AG09309 (cell line): ENCODE measurements around the gene SSTR3.

Experiments
- DNase-seq: peaks from one replicate; pipeline ENCODE4 v3.0.0-alpha.2; 2010; ENCODE audit warnings: low read depth
- H3K4me3 ChIP-seq: 2 replicates; pipeline ENCODE4 v1.5.1; 2011; ENCODE audit warnings: mild to moderate bottlenecking, low read depth, low read length, moderate library complexity; ENCODE audit not compliant: control insufficient read depth
- TF ChIP-seq, protein P1 (sequence below): IDR thresholded peaks from 2 replicates; pipeline ENCODE4 v1.5.1; 2011; ENCODE audit warnings: mild to moderate bottlenecking, low read depth, low read length, inconsistent platforms; ENCODE audit not compliant: insufficient read depth, control insufficient read depth; ENCODE audit errors: missing control alignments

SSTR3 gene

DNA sequence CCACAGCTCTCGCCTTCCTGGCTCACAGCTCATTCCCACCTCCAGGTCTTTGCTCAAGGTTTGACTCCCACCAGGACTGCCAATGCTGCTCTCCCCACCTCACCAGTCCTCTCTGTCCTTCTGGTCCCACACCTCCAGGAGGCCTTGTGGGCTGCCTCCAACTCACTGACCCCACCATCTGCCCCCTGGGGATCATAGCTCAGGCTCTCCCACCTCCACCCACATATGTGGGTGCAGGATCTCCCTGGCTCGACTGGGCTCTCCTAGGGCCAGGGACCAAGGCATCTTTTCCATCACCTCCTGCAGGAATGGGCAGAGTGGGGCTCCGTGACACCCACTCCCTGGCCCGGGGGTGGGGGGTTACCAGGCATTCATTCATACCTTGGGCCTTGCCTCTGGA lies 13.8 kb upstream of the SSTR3 start:
- no peak overlapping the region for H3K4me3 ChIP-seq
- TF ChIP-seq, protein P1, sequence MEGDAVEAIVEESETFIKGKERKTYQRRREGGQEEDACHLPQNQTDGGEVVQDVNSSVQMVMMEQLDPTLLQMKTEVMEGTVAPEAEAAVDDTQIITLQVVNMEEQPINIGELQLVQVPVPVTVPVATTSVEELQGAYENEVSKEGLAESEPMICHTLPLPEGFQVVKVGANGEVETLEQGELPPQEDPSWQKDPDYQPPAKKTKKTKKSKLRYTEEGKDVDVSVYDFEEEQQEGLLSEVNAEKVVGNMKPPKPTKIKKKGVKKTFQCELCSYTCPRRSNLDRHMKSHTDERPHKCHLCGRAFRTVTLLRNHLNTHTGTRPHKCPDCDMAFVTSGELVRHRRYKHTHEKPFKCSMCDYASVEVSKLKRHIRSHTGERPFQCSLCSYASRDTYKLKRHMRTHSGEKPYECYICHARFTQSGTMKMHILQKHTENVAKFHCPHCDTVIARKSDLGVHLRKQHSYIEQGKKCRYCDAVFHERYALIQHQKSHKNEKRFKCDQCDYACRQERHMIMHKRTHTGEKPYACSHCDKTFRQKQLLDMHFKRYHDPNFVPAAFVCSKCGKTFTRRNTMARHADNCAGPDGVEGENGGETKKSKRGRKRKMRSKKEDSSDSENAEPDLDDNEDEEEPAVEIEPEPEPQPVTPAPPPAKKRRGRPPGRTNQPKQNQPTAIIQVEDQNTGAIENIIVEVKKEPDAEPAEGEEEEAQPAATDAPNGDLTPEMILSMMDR, result no peak
- no peak for DNase-seq

DNA sequence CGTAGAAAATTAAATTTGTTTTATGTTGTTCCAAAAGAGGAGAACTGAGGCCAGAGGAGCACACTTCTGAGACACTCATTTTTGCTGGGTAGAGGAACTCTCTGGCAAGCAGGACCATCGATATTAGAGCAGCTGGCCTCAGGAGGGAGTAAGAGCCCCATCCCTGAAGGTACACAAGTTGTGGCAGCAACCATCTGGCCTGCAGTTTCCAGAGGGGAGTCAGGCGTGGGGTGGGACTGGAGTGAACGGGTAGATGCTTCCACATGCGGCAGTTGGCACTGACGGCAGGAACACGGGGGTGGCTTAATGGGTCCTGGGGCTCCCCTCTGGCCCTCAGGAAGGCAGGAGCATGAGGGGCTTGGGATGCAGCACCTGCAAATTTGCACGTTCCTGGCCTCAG lies 13.2 kb upstream of the SSTR3 start:
- DNase-seq, result no peak
- TF ChIP-seq, protein P1, result peak; percentile 3
- H3K4me3 ChIP-seq, result no peak overlapping the region

DNA sequence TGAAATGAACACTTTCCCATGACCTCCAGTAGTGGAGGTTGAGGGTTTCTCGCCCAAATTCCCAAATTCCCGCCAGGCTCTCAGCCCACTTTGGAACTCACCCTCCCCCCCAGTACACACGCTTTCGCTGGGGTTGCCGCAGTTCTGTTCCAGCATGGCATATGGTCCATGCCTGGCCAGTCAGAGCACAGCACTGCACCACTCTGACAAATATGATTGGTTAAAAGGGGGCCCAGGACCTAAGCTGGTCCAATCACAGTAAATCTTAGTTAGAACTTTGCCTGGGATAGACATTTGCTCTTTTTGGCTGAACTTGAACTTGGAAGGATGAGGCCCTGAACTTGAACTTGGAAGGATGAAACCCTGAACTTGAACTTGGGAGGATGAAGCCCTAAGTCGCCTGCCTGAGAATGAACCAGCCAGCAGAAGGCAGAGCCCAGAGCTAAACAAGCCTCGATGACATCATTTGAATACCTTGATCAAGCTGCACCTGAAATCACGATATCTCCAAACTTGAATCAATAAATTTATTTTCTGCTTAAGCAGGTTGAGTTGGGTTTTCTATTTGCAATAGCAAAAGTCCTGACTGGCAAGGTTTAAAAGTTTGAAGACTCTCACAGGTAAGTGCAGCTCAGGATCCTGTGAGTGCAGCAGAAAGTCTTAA lies 12.6 kb upstream of the SSTR3 start:
- H3K4me3 ChIP-seq, result no peak overlapping the region
- DNase-seq, result no peak
- TF ChIP-seq, protein P1, result no peak

DNA sequence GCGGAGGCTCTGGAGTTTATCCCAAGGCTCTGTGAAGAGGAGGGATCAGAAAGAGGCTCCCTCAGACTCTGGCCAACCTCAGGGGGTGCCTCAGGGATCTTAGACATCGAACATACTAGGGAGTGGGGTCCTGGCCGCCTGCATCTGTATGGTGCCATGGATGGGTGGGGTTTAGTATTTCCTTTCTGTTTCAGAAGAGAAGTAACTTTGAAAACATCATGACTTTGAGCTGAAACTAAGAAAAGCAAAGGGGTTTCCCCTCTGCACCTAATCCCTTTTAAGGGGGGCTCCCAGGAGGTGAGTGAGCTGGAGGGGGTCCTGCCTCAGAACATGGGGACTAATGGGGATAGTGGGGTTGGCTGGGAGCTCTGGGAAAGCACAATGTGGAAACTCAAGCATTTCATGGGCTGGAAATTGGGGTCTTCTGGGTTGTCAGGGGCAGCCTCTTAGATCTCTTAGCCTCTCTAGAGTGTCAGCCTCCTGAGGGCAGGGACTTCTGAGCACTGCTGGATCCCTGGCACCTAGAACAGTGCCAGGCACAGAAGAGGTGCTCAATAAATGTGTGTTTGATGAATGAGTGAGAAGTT lies 11.8 kb upstream of the SSTR3 start:
- DNase-seq, result no peak
- TF ChIP-seq, protein P1, result no peak
- no peak overlapping the region for H3K4me3 ChIP-seq

DNA sequence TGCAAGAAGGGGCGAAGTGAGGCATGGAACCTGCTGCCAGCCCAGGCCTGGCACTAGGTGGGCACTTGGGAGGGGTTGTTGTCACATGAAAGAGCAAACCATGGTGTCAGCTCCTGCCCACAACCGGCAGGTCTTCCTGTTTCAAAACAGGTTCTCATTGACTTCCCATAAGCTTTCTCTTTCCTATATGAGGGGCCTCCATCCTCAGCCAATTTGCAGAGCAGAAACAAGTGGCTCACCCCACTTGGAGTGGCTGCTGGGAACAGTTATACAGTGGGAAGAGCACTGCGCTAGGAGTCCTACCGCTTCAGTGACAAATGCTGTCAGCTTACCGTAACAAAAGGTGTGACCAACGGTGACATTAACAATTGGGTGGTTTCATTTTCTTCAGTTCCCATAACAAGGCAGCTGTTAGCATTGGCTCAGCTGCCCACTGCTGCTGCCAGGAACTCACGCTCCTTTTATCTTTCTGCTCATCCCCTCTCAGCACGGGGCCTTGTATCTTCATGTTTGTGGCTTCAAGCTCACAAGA lies 10.2 kb upstream of the SSTR3 start:
- TF ChIP-seq, protein P1, result no peak
- no peak overlapping the region for H3K4me3 ChIP-seq
- DNase-seq, result no peak

DNA sequence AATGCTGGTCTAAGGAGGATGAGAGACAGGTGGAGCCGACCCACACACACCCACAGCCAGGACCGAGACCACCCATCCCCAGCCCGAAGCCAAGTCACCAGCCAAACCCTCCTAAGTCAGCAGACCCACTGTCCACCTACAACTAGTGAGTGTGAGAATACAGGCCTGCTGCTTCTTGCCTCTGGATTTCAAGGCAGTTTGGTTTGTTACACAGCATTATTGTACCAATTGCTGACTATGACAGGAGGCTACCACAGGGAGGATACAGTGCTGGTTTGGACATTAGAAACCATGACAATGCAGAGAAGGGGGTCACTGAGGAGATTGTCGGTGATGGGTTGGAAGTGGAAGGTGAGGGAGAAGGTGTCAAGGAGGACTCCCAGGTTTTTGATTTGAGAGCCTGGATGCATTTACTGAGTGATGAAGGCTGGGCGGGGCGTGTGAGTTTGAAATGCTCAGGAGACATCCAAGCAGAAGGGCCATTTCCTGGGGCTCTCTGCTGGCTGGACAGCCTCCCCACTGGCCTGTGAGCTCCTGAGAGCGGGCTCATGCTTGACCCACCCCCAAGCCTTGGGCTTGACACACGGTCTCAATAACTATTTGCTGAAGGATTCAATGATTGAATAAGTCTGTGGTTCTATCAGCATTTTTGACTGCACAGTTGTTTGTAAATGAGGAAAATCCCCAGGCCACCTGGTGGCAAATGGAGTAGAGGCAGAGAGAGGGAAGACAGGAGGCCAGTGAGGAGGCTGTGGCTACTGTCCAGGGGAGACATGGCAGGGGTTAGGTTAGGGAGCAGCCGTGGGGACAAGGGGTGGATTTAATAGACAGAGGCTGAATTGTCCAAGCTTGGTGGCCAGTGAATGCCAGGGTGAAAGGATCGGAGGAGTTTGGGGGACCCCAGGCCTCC lies 9.4 kb upstream of the SSTR3 start:
- H3K4me3 ChIP-seq, result no peak overlapping the region
- DNase-seq, result no peak
- TF ChIP-seq, protein P1, result peak; percentile 12
